HEK293 (cell line): ENCODE data around the gene SLC16A6.

Source experiments
- BCL11B ChIP-seq: fragments of 450-650 bp; formaldehyde crosslinking; IDR thresholded peaks from 2 replicates; pipeline ENCODE4 v1.5.1; 2016; ENCODE audit warnings: low read depth, missing biosample characterization, missing genetic modification characterization
- FEZF1 ChIP-seq: fragments of 450-650 bp; formaldehyde crosslinking; IDR thresholded peaks from 2 replicates; pipeline ENCODE4 v1.5.1; 2016; ENCODE audit warnings: missing biosample characterization, missing genetic modification characterization
- HOXC10 ChIP-seq: sonication (generic); formaldehyde crosslinking; IDR thresholded peaks from 2 replicates; pipeline ENCODE4 v1.8.1; 2023; ENCODE audit warnings: mild to moderate bottlenecking, missing genetic modification reagents
- OVOL3 ChIP-seq: fragments of 450-650 bp; formaldehyde crosslinking; IDR thresholded peaks from 2 replicates; pipeline ENCODE4 v1.5.1; 2016; ENCODE audit warnings: missing biosample characterization, missing genetic modification characterization
- PRDM10 ChIP-seq: fragments of 450-650 bp; formaldehyde crosslinking; IDR thresholded peaks from 2 replicates; pipeline ENCODE4 v1.5.1; 2016; ENCODE audit warnings: missing biosample characterization, missing genetic modification characterization
- SALL2 ChIP-seq: fragments of 450-650 bp; formaldehyde crosslinking; IDR thresholded peaks from 2 replicates; pipeline ENCODE4 v1.5.0; 2017; ENCODE audit warnings: missing biosample characterization, mild to moderate bottlenecking, missing genetic modification characterization, borderline replicate concordance
- ZBTB1 ChIP-seq: fragments of 450-650 bp; formaldehyde crosslinking; IDR thresholded peaks from 2 replicates; pipeline ENCODE4 v1.5.1; 2016; ENCODE audit warnings: missing biosample characterization, missing genetic modification characterization
- ZBTB20 ChIP-seq: fragments of 450-650 bp; formaldehyde crosslinking; IDR thresholded peaks from 2 replicates; pipeline ENCODE4 v1.5.1; 2016; ENCODE audit warnings: missing biosample characterization, missing genetic modification characterization
- ZBTB6 ChIP-seq: fragments of 450-650 bp; formaldehyde crosslinking; IDR thresholded peaks from 2 replicates; pipeline ENCODE4 v1.5.1; 2017; ENCODE audit warnings: missing biosample characterization, missing genetic modification characterization
- ZFP37 ChIP-seq: fragments of 450-650 bp; formaldehyde crosslinking; IDR thresholded peaks from 2 replicates; pipeline ENCODE4 v1.5.1; 2016; ENCODE audit warnings: missing biosample characterization, missing genetic modification characterization
- ZFP69B ChIP-seq: fragments of 450-650 bp; formaldehyde crosslinking; IDR thresholded peaks from 2 replicates; pipeline ENCODE4 v1.5.1; 2016; ENCODE audit warnings: missing biosample characterization, missing genetic modification characterization
- ZNF112 ChIP-seq: fragments of 450-650 bp; formaldehyde crosslinking; IDR thresholded peaks from 2 replicates; pipeline ENCODE4 v1.5.0; 2017; ENCODE audit warnings: missing biosample characterization, missing genetic modification characterization
- ZNF24 ChIP-seq: fragments of 450-650 bp; formaldehyde crosslinking; IDR thresholded peaks from 2 replicates; pipeline ENCODE4 v1.5.1; 2016; ENCODE audit warnings: missing biosample characterization, missing genetic modification characterization
- ZNF311 ChIP-seq: fragments of 450-650 bp; formaldehyde crosslinking; IDR thresholded peaks from 2 replicates; pipeline ENCODE4 v1.5.1; 2017; ENCODE audit warnings: missing biosample characterization, missing genetic modification characterization, borderline replicate concordance
- ZNF335 ChIP-seq: fragments of 450-650 bp; formaldehyde crosslinking; conservative IDR thresholded peaks from 2 replicates; pipeline ENCODE4 v1.5.1; 2016; ENCODE audit warnings: missing biosample characterization, missing genetic modification characterization
- ZNF354C ChIP-seq: fragments of 450-650 bp; formaldehyde crosslinking; IDR thresholded peaks from 2 replicates; pipeline ENCODE4 v1.5.1; 2016; ENCODE audit warnings: missing biosample characterization, missing genetic modification characterization, low read depth, borderline replicate concordance
- ZNF610 ChIP-seq: fragments of 450-650 bp; formaldehyde crosslinking; IDR thresholded peaks from 2 replicates; pipeline ENCODE4 v1.5.1; 2016; ENCODE audit warnings: missing biosample characterization, missing genetic modification characterization, borderline replicate concordance
- ZNF621 ChIP-seq: fragments of 450-650 bp; formaldehyde crosslinking; IDR thresholded peaks from 2 replicates; pipeline ENCODE4 v1.5.1; 2017; ENCODE audit warnings: missing biosample characterization, missing genetic modification characterization
- ZNF747 ChIP-seq: fragments of 450-650 bp; formaldehyde crosslinking; IDR thresholded peaks from 2 replicates; pipeline ENCODE4 v1.5.1; 2016; ENCODE audit warnings: missing biosample characterization, missing genetic modification characterization
- TF ChIP-seq, protein P1 (sequence below): fragments of 450-650 bp; formaldehyde crosslinking; conservative IDR thresholded peaks from 2 replicates; pipeline ENCODE4 v1.5.1; 2016; ENCODE audit warnings: low read depth, missing biosample characterization, missing genetic modification characterization
- TF ChIP-seq, protein P2 (sequence below): fragments of 450-650 bp; formaldehyde crosslinking; IDR thresholded peaks from 2 replicates; pipeline ENCODE4 v1.5.1; 2016; ENCODE audit warnings: missing biosample characterization, missing genetic modification characterization
- TF ChIP-seq, protein P3 (sequence below): fragments of 450-650 bp; formaldehyde crosslinking; IDR thresholded peaks from 2 replicates; pipeline ENCODE4 v1.5.1; 2016; ENCODE audit warnings: missing biosample characterization, missing genetic modification characterization

SLC16A6 gene

GRCh38 chr17:68248199-68248825, 42.6 kb downstream of the SLC16A6 start (continued):
- TF ChIP-seq PRDM10 (tag by site-specific recombination) (no peak), ZFP37 (tag by site-specific recombination) (0 out of 2 replicates have a peak, but pooled peaks have one; percentile 12), ZNF354C (tag by site-specific recombination) (no peak), ZNF747 (tag by site-specific recombination) (no peak), BCL11B (tag by site-specific recombination) (no peak), ZNF621 (tag by site-specific recombination) (no peak), ZFP69B (tag by site-specific recombination) (no peak), OVOL3 (tag by site-specific recombination) (0 out of 2 replicates have a peak, but pooled peaks have one; percentile 27), ZNF311 (tag by site-specific recombination) (no peak), ZBTB1 (tag by site-specific recombination) (no peak), ZNF335 (tag by site-specific recombination) (peak; percentile 73), ZNF112 (tag by site-specific recombination) (no peak), ZBTB20 (tag by site-specific recombination) (no peak), ZNF610 (tag by site-specific recombination) (no peak; the same call in 1 of the 2 replicates), SALL2 (tag by site-specific recombination) (no peak), ZBTB6 (tag by site-specific recombination) (no peak), FEZF1 (tag by site-specific recombination) (0 out of 2 replicates have a peak, but pooled peaks have one; percentile 27), HOXC10 (CRISPR knock-in tag) (no peak), ZNF24 (peak; percentile 28; the same call in 1 of the 2 replicates)
- TF ChIP-seq, protein P1, sequence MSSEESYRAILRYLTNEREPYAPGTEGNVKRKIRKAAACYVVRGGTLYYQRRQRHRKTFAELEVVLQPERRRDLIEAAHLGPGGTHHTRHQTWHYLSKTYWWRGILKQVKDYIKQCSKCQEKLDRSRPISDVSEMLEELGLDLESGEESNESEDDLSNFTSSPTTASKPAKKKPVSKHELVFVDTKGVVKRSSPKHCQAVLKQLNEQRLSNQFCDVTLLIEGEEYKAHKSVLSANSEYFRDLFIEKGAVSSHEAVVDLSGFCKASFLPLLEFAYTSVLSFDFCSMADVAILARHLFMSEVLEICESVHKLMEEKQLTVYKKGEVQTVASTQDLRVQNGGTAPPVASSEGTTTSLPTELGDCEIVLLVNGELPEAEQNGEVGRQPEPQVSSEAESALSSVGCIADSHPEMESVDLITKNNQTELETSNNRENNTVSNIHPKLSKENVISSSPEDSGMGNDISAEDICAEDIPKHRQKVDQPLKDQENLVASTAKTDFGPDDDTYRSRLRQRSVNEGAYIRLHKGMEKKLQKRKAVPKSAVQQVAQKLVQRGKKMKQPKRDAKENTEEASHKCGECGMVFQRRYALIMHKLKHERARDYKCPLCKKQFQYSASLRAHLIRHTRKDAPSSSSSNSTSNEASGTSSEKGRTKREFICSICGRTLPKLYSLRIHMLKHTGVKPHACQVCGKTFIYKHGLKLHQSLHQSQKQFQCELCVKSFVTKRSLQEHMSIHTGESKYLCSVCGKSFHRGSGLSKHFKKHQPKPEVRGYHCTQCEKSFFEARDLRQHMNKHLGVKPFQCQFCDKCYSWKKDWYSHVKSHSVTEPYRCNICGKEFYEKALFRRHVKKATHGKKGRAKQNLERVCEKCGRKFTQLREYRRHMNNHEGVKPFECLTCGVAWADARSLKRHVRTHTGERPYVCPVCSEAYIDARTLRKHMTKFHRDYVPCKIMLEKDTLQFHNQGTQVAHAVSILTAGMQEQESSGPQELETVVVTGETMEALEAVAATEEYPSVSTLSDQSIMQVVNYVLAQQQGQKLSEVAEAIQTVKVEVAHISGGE (tag by site-specific recombination), result 0 out of 2 replicates have a peak, but pooled peaks have one; percentile 12
- TF ChIP-seq, protein P2, sequence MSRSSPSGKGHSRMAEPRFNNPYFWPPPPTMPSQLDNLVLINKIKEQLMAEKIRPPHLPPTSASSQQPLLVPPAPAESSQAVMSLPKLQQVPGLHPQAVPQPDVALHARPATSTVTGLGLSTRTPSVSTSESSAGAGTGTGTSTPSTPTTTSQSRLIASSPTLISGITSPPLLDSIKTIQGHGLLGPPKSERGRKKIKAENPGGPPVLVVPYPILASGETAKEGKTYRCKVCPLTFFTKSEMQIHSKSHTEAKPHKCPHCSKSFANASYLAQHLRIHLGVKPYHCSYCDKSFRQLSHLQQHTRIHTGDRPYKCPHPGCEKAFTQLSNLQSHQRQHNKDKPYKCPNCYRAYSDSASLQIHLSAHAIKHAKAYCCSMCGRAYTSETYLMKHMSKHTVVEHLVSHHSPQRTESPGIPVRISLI (tag by site-specific recombination), result no peak
- TF ChIP-seq, protein P3, sequence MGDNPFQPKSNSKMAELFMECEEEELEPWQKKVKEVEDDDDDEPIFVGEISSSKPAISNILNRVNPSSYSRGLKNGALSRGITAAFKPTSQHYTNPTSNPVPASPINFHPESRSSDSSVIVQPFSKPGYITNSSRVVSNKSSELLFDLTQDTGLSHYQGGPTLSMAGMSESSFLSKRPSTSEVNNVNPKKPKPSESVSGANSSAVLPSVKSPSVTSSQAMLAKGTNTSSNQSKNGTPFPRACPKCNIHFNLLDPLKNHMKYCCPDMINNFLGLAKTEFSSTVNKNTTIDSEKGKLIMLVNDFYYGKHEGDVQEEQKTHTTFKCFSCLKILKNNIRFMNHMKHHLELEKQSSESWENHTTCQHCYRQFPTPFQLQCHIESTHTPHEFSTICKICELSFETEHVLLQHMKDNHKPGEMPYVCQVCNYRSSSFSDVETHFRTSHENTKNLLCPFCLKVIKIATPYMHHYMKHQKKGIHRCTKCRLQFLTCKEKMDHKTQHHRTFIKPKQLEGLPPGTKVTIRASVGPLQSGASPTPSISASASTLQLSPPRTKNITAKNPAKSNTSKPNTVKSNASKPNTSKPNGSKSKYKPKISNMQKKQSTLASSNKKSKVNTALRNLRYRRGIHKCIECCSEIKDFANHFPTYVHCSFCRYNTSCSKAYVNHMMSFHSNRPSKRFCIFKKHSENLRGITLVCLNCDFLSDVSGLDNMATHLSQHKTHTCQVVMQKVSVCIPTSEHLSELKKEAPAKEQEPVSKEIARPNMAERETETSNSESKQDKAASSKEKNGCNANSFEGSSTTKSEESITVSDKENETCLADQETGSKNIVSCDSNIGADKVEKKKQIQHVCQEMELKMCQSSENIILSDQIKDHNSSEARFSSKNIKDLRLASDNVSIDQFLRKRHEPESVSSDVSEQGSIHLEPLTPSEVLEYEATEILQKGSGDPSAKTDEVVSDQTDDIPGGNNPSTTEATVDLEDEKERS, result no peak
- TF ChIP-seq, all 188 proteins: peak for 25
